HG02938 (cell line): ENCODE data around the gene SIAH3.
"Not testable (repeated sequence)": the region's sequence is repeated elsewhere in the genome, so short reads cannot be mapped to it uniquely, and the experiment has no call there.

Experiments used
- ATAC-seq: cut with Tn5 transposase; IDR thresholded peaks from one replicate; pipeline ENCODE4 v1.9.1; 2021; ENCODE audit warnings: mild to moderate bottlenecking, moderate library complexity; ENCODE audit not compliant: unreplicated experiment

Gene SIAH3

GRCh38 chr13:45784755-45785675, 66.5 kb downstream of the SIAH3 start:
- no peak for ATAC-seq

- no peak for ATAC-seq
Observed at GRCh38 chr13:45783346-45784043, 68.1 kb downstream of the SIAH3 start.

- no peak for ATAC-seq
Observed at GRCh38 chr13:45782327-45783045, 69.1 kb downstream of the SIAH3 start.

GRCh38 chr13:45781553-45782326, 69.8 kb downstream of the SIAH3 start:
- ATAC-seq: no peak

GRCh38 chr13:45779901-45780300, 71.7 kb downstream of the SIAH3 start:
- ATAC-seq: no peak

GRCh38 chr13:45778882-45779281, 72.7 kb downstream of the SIAH3 start:
- no peak for ATAC-seq

- ATAC-seq: no peak
Observed at GRCh38 chr13:45776748-45777147, 74.8 kb downstream of the SIAH3 start.

GRCh38 chr13:45775401-45775963, 76.1 kb downstream of the SIAH3 start:
- ATAC-seq: no peak

- ATAC-seq: no peak
Observed at GRCh38 chr13:45773944-45774343, 77.6 kb downstream of the SIAH3 start.

- ATAC-seq: no peak
Observed at GRCh38 chr13:45773236-45773635, 78.3 kb downstream of the SIAH3 start.

GRCh38 chr13:45770886-45771285, 80.7 kb downstream of the SIAH3 start:
- ATAC-seq: no peak

GRCh38 chr13:45768656-45769479, 82.7 kb downstream of the SIAH3 start:
- ATAC-seq: no peak

GRCh38 chr13:45765464-45765863, 86.1 kb downstream of the SIAH3 start:
- ATAC-seq: no peak

- no peak for ATAC-seq
Observed at GRCh38 chr13:45763419-45763818, 88.1 kb downstream of the SIAH3 start.

GRCh38 chr13:45757589-45757988, 94.0 kb downstream of the SIAH3 start:
- ATAC-seq: not testable (repeated sequence)

GRCh38 chr13:45756498-45756897, 95.1 kb downstream of the SIAH3 start:
- ATAC-seq: not testable (repeated sequence)

GRCh38 chr13:45752510-45752909, 99.0 kb downstream of the SIAH3 start:
- no peak for ATAC-seq

GRCh38 chr13:45751885-45752284, 99.7 kb downstream of the SIAH3 start:
- no peak for ATAC-seq

- no peak for ATAC-seq
Observed at GRCh38 chr13:45750566-45750965, 101.0 kb downstream of the SIAH3 start.
